Fibroblast of lung (primary cell): Measurements from ENCODE around the gene METAP2. TPM values are rescaled to one million over a fixed set of nuclear protein-coding genes. Genes with fewer than 3 reads are reported as not detected.
"Not testable (repeated sequence)": the region's sequence is repeated elsewhere in the genome, so short reads cannot be mapped to it uniquely, and the experiment has no call there.

Source experiments
- DNase-seq, 2 donors: peaks; one replicate each; pipeline versions ENCODE4 v3.0.0 to v3.0.0-alpha.2; 2010; ENCODE audit warnings: low read depth in 2 of 2
- H2AFZ ChIP-seq: 2 replicates; pipeline ENCODE4 v1.5.1; 2012; ENCODE audit warnings: low read length, control low read depth, inconsistent platforms
- H3K27ac ChIP-seq: 2 replicates; pipeline ENCODE4 v1.5.1; 2011; ENCODE audit warnings: low read length, control low read depth; ENCODE audit not compliant: insufficient read depth
- H3K27me3 ChIP-seq: 2 replicates; pipeline ENCODE4 v1.5.1; 2011; ENCODE audit warnings: mild to moderate bottlenecking, low read length; ENCODE audit not compliant: control insufficient read depth, insufficient read depth
- H3K36me3 ChIP-seq: 2 replicates; pipeline ENCODE4 v1.5.1; 2011; ENCODE audit warnings: low read length; ENCODE audit not compliant: control insufficient read depth, insufficient read depth
- H3K4me1 ChIP-seq: 2 replicates; pipeline ENCODE4 v1.5.1; 2011; ENCODE audit warnings: low read length; ENCODE audit not compliant: control insufficient read depth, insufficient read depth; ENCODE audit errors: extremely low read depth
- H3K4me2 ChIP-seq: 2 replicates; pipeline ENCODE4 v1.5.1; 2011; ENCODE audit warnings: low read length, control low read depth; ENCODE audit not compliant: insufficient read depth; ENCODE audit errors: extremely low read depth
- H3K4me3 ChIP-seq, 4 experiments: fragments of 200-600 bp in 1 of 4; sonication (generic) in 1 of 4; replicated peaks in 1 of 4; 2 replicates each; pipeline ENCODE4 v1.5.1; 2011 to 2016; ENCODE audit warnings: low read length in 4 of 4, low read depth in 3 of 4, mild to moderate bottlenecking in 3 of 4, control low read depth in 2 of 4, inconsistent platforms in 1 of 4, mixed read lengths in 1 of 4; ENCODE audit not compliant: insufficient read depth in 1 of 4; ENCODE audit errors: control extremely low read depth in 1 of 4
- H3K79me2 ChIP-seq: 2 replicates; pipeline ENCODE4 v1.5.1; 2012; ENCODE audit warnings: mild to moderate bottlenecking, low read length, inconsistent platforms; ENCODE audit not compliant: control insufficient read depth, insufficient read depth
- H3K9ac ChIP-seq: 2 replicates; pipeline ENCODE4 v1.5.1; 2011; ENCODE audit warnings: mild to moderate bottlenecking, low read length, control low read depth; ENCODE audit not compliant: insufficient read depth
- H3K9me3 ChIP-seq: 2 replicates; pipeline ENCODE4 v1.5.1; 2012; ENCODE audit warnings: low read depth, low read length; ENCODE audit not compliant: control insufficient read depth, insufficient read depth
- H4K20me1 ChIP-seq: 2 replicates; pipeline ENCODE4 v1.5.1; 2011; ENCODE audit warnings: low read length; ENCODE audit not compliant: control insufficient read depth, insufficient read depth; ENCODE audit errors: extremely low read depth
- EZH2 ChIP-seq: IDR thresholded peaks from 2 replicates; pipeline ENCODE4 v1.5.1; 2012; ENCODE audit warnings: low read length, control low read depth, mild to moderate bottlenecking; ENCODE audit errors: missing control alignments
- polyA plus RNA-seq, 2 donors: library from polyadenylated mRNA; depleted of rRNA in 1 of 2; stranded (reverse) in 1 of 2; unstranded in 1 of 2; fragments of >200 nt; gene quantifications; 2 replicates each; pipeline ENCODE4 v1.2.1, GENCODE V29; 2011 to 2012; ENCODE audit warnings: missing spikeins in 1 of 2
- total RNA-seq: library from RNA; depleted of rRNA; stranded (reverse); fragments of >200 nt; gene quantifications from 2 replicates; pipeline ENCODE4 v1.2.1, GENCODE V29; 2014
- TF ChIP-seq, protein P1 (sequence below), 2 donors: IDR thresholded peaks in 1 of 2; conservative IDR thresholded peaks in 1 of 2; 1 replicate in 1 of 2; 2 replicates in 1 of 2; pipeline ENCODE4 v1.5.1; 2011 to 2012; ENCODE audit warnings: low read length in 2 of 2, control low read depth in 1 of 2, inconsistent platforms in 1 of 2, low read depth in 1 of 2, mild to moderate bottlenecking in 1 of 2

The METAP2 gene
- total and polyA plus RNA-seq, 2 donors (not counting 1 experiment from before 2014, with no cell fraction given) = 78.9 to 113 TPM

DNA sequence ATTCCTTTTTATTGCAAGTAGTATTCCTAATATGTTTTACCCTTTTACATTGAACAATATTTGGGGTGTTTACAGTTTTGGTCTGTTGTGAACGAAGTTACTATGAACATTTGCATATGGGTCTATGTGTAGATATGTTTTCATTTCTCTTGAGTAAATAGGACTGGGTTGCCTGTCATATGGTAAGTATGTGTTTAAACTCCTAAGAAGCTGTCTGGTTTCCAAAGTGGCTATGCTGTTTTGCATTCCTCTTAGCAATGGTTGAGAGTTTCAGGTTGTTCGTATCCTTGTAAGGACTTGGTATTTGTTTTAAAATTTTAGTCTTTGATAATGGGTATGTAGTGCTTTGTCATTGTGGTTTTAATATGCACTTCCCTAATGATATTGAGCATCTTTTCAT lies 6.3 kb downstream of the METAP2 start:
- TF ChIP-seq, protein P1, sequence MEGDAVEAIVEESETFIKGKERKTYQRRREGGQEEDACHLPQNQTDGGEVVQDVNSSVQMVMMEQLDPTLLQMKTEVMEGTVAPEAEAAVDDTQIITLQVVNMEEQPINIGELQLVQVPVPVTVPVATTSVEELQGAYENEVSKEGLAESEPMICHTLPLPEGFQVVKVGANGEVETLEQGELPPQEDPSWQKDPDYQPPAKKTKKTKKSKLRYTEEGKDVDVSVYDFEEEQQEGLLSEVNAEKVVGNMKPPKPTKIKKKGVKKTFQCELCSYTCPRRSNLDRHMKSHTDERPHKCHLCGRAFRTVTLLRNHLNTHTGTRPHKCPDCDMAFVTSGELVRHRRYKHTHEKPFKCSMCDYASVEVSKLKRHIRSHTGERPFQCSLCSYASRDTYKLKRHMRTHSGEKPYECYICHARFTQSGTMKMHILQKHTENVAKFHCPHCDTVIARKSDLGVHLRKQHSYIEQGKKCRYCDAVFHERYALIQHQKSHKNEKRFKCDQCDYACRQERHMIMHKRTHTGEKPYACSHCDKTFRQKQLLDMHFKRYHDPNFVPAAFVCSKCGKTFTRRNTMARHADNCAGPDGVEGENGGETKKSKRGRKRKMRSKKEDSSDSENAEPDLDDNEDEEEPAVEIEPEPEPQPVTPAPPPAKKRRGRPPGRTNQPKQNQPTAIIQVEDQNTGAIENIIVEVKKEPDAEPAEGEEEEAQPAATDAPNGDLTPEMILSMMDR (conservative IDR thresholded peaks at IDR 0.05 in 1 of 2, IDR thresholded peaks at IDR 0.05 in 1 of 2; ENCODE audit: low read depth in 1 of 2, low read length in 2 of 2) = no peak
- TF ChIP-seq EZH2 = no peak
- Histone ChIP-seq H4K20me1 (no peaks in the 10 kb centered on the region), H3K79me2 (peaks cover 70% of the 10 kb centered on the region), H3K9ac (no peak overlapping the region), H3K27ac (no peak overlapping the region), H3K36me3 (peaks cover 2% of the 10 kb centered on the region), H3K4me3 (no peak overlapping the region), H3K27me3 (no peaks in the 10 kb centered on the region), H2AFZ (no peak overlapping the region), H3K9me3 (no peaks in the 10 kb centered on the region), H3K4me2 (no peak overlapping the region), H3K4me1 (peaks cover 2% of the 10 kb centered on the region)
- peak; percentile 15 to 83 for DNase-seq

DNA sequence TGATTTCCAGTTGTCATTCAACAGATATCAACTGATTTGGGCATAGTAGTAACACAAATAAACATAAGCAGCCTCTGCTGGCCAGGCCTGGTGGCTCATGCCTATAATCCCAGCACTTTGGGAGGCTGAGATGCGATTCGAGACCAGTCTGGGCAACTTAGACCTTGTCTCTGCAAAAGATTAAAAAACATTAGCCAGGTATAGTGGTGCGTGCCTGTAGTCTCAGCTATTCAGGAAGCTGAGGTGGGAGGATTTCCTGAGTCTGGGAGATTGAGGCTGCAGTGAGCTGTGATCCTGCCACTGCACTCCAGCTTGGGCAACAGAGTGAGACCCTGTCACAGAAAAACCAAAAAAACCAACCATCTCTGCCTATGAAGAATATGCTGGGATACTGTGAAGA lies 7.1 kb downstream of the METAP2 start:
- no peaks in the 10 kb centered on the region for H3K9me3 ChIP-seq
- no peak overlapping the region for H3K9ac ChIP-seq
- H3K27ac ChIP-seq = no peak overlapping the region
- DNase-seq = no peak
- H2AFZ ChIP-seq = no peak overlapping the region
- peaks cover 63% of the 10 kb centered on the region for H3K79me2 ChIP-seq
- H3K36me3 ChIP-seq = peaks cover 2% of the 10 kb centered on the region
- no peaks in the 10 kb centered on the region for H4K20me1 ChIP-seq
- no peaks in the 10 kb centered on the region for H3K27me3 ChIP-seq
- TF ChIP-seq EZH2 = no peak
- TF ChIP-seq, protein P1 (conservative IDR thresholded peaks at IDR 0.05 in 1 of 2, IDR thresholded peaks at IDR 0.05 in 1 of 2; ENCODE audit: low read depth in 1 of 2, low read length in 2 of 2) = no peak
- no peaks in the 10 kb centered on the region for H3K4me1 ChIP-seq
- H3K4me3 ChIP-seq = no peak overlapping the region
- no peak overlapping the region for H3K4me2 ChIP-seq

GRCh38 chr12:95481888-95482287 lies 7.9 kb downstream of the METAP2 start:
- DNase-seq = no peak
- no peaks in the 10 kb centered on the region for H3K4me1 ChIP-seq
- TF ChIP-seq, protein P1 (conservative IDR thresholded peaks at IDR 0.05 in 1 of 2, IDR thresholded peaks at IDR 0.05 in 1 of 2; ENCODE audit: low read depth in 1 of 2, low read length in 2 of 2) = no peak
- TF ChIP-seq EZH2 = no peak
- no peak overlapping the region for H3K27ac ChIP-seq
- H3K79me2 ChIP-seq = peaks cover 55% of the 10 kb centered on the region
- H3K36me3 ChIP-seq = peaks cover 2% of the 10 kb centered on the region
- H3K4me2 ChIP-seq = no peak overlapping the region
- no peaks in the 10 kb centered on the region for H3K27me3 ChIP-seq
- H4K20me1 ChIP-seq = no peaks in the 10 kb centered on the region
- no peaks in the 10 kb centered on the region for H3K9me3 ChIP-seq
- no peak overlapping the region for H2AFZ ChIP-seq
- no peak overlapping the region for H3K4me3 ChIP-seq
- no peak overlapping the region for H3K9ac ChIP-seq

DNA sequence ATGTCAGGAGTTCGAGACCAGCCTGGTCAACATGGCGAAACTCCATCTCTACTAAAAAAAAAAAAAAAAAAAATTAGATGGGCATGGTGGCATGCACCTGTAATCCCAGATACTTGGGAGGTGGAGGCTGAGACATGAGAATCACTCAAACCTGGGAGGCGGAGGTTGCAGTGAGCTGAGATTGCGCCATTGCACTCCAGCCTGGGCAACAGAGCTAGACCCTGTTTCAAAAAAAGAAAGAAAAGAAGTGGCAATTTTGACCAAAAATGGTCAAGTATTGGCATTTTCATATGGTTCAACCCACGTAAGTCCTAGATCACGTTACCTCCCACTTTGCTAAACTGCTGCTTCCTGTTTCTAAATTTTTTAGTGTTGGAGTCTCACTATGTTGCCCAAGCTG lies 8.6 kb downstream of the METAP2 start:
- not testable (repeated sequence) for H4K20me1 ChIP-seq, H3K27ac ChIP-seq, H3K36me3 ChIP-seq, H3K9ac ChIP-seq, H2AFZ ChIP-seq, H3K4me3 ChIP-seq, H3K4me1 ChIP-seq, H3K9me3 ChIP-seq, H3K4me2 ChIP-seq, H3K27me3 ChIP-seq, DNase-seq
- peaks cover 50% of the 10 kb centered on the region for H3K79me2 ChIP-seq
